Measurements from ENCODE around the gene DNLZ. TPM values are rescaled to one million over a fixed set of nuclear protein-coding genes. Genes with fewer than 3 reads are reported as not detected.
"Not testable (repeated sequence)": the region's sequence is repeated elsewhere in the genome, so short reads cannot be mapped to it uniquely, and the experiment has no call there.

The DNLZ gene
- total RNA-seq = 10 to 100 TPM; 16.5 to 36.7 (median 19.8) TPM

DNA sequence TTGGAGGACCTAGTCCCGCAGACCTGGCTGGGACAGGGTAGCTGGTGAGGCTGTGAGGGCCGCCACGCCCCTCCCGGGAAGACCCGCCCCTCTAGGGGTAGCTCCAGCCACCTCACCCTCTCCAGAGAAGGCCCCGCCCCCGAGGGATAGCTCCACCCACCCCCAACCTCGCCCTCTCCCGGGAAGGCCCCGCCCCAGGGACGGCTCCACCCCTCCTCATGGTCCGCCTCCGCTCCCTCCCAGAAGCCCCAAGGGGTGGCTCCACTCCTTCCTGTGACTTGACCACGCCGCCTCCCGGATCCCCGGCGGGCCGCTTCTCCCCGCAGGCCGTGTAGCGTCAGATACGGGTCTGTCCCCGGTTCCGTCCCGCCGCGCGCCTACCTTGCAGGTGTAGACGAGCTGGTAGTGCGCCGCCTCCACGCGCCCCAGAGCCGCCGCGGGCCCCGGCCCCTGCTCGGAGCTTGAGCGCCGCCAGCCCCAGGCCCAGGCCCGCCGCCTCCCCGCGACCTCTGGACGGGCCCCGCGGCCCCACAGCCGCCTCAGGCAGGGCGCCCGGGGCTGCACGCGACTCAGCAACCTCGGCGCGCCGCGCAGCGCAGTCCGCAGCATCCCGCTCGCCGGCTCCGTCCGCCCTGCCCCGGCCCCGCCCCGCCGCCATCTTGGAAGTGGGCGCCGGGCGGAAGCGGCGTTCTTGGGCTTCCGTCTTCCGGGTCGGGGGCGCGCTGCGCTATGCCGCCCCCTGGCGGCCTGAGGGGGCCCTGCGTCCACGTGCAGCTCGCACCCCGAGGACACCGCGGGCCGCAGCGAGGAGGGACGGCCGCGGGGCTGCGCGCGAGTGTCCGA is at the start of gene DNLZ:
Gene DNLZ, minus strand, starts transcription at position 639 of the 843 bp plus-strand sequence. Its CDS starts 30 bp downstream, at position 609.
- peak; percentile 90 for ATAC-seq (ENCODE audit: low FRiP score)
- TF ChIP-seq, protein P1, sequence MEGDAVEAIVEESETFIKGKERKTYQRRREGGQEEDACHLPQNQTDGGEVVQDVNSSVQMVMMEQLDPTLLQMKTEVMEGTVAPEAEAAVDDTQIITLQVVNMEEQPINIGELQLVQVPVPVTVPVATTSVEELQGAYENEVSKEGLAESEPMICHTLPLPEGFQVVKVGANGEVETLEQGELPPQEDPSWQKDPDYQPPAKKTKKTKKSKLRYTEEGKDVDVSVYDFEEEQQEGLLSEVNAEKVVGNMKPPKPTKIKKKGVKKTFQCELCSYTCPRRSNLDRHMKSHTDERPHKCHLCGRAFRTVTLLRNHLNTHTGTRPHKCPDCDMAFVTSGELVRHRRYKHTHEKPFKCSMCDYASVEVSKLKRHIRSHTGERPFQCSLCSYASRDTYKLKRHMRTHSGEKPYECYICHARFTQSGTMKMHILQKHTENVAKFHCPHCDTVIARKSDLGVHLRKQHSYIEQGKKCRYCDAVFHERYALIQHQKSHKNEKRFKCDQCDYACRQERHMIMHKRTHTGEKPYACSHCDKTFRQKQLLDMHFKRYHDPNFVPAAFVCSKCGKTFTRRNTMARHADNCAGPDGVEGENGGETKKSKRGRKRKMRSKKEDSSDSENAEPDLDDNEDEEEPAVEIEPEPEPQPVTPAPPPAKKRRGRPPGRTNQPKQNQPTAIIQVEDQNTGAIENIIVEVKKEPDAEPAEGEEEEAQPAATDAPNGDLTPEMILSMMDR (IDR thresholded peaks at IDR 0.05) = peak in 1 of 3 donors; percentile 100
- DNase-seq (ENCODE audit: low spot score) = peak; percentile 94

DNA sequence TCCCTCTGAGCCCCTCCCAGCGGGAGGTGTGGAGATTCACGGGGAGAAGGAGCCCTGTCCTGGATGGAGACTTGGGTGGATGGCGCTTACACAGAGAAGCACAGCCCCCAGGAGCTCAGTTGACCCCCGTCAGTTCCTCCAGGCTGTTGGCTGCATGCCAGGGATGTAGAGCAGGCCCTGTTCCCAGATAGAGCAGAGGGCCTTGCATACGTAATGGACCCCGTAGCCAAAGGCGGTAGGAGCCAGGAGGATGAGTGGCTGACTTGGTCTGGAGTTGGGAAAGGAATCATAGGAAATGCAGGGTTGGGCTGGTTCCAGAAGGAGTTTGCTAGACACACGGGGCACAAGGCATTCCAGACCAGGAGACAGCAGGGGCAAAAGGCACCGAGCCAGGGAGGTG is 49.4 kb upstream of the DNLZ start:
- TF ChIP-seq, protein P1 (IDR thresholded peaks at IDR 0.05) = no peak
- ATAC-seq (ENCODE audit: low FRiP score) = no peak
- no peak for DNase-seq (ENCODE audit: low spot score)

DNA sequence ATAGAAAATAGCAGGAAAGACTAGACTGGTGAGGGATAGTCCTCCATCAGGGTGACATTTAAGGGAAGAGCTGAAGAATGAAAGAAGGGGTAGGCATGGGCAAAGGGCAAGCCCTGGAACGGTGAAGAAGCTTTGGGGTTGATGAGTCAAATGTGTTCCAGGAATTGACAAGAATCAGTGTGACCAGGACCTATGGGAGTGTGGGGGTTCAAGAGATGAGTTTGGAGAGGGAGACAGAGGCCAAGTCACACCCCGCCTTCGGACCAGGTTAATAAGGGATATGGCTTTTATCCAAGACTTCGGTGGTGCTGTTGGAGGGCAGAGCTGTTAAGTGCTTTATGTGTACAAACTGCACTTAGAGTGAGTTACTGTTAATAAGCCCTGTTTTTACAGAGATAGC is 47.8 kb upstream of the DNLZ start:
- TF ChIP-seq, protein P1 (IDR thresholded peaks at IDR 0.05) = no peak
- ATAC-seq (ENCODE audit: low FRiP score) (no peak), DNase-seq (ENCODE audit: low spot score) (no peak)

DNA sequence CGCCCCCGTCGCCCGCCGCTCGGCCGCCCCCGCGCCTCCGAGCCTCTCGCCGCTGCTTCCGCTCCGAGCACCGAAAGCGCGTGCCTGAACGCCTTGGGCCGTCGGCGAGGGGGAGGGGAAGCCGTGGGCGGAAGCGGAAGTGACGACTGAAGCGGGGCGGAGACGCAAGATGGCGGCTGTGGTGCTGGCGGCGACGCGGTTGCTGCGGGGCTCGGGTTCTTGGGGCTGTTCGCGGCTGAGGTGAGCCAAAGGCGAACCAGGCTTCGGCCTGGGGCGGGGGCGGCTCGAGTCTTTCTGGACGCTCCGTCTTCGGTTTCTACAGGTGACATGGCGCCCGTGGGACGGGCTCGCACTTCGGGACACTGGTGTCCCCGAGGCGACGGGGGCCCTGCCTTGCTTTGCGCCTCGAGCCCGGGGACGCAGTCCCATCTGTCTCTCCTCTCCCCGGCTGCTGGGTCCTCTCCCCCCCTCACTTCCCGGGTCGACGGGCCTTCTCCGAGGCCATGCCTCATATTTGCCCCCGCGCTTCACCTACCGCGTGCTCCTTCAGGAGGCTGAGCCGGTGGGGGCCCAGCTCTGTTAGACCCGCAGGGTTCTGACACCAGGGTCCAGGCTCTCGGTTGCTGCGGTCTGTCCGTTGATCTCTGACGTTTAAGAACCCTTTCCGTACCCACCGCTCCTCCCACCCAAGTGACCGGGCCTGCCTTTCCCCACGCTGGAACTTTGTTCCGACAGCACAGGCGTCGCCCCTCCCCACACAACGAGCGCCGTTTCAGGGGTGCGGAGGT is 47.1 kb upstream of the DNLZ start, which contains the start of the genes ENTR1 and PMPCA:
Gene ENTR1, minus strand, starts transcription at position 115 of the 788 bp plus-strand sequence. CDS start 217 bp downstream, outside the sequence.
Gene PMPCA, plus strand, starts transcription at position 159 of the 788 bp plus-strand sequence. Its CDS starts 11 bp downstream, at position 170.
- ATAC-seq (ENCODE audit: low FRiP score) (peak; percentile 84), DNase-seq (ENCODE audit: low spot score) (peak; percentile 91)
- TF ChIP-seq, protein P1 (IDR thresholded peaks at IDR 0.05) = no peak

DNA sequence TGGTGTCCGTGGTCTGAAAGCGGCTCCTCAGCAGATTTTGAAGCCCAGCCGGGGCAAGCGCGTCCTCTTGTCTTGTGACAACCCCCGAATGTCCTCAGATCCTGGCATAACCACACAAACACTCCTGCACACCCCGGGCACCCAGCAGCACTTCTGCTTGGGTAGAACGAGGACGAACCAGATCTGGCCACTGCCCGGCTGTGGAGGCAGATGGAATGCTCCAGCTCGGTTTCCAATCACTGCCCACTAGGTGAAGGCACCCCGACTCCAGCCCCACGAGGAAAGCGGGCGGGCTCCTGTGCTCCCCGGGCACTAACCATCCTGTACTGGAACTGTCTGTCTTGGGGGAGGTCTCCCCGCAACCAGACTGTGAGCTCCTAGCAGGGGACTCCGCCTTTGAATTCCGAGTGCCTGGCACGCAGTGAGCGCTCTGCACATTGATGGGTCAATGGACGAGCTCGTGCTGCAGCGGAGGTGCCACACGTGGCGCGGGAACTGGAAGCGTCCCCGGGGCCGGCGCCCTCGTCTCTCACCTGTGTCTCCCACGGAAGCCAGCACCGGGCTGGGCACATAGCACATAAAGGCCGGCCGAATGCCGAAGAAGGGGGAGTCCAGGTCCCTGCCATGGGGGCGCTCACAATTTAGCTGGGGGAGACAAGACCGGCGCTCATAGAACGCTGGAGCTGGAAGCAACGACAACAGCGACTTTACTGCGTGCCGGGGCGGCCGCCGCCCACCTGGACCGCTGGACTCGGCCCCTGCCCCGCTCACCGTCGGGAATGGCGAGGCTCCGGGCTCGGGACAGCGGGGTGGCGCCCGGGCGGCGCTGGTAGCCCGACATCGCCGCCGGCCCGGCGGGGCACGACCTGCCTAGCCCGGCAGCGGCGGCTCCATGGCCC is 46.3 kb upstream of the DNLZ start:
- TF ChIP-seq, protein P1 (IDR thresholded peaks at IDR 0.05) = no peak
- ATAC-seq (ENCODE audit: low FRiP score) (peak; percentile 39), DNase-seq (ENCODE audit: low spot score) (no peak)

DNA sequence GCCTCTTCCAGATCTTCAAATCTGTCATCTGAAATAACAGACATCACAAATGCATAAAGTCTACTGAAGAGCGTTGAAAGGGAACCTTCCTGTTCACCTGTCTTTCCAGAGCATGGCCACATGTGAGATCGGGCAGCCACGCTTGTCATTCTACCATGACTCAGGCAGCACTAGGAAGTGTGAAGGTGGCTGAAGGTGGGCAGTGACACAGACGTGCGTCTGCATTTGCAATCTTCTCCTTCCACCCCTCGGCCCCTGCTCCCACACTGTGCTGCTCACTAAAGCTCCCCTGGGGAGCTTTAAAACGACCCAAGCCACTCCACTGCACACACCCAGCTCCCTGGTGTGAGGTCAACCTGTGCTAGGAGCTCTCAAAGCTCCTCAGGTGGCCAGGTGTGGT is 44.4 kb upstream of the DNLZ start:
- ATAC-seq (ENCODE audit: low FRiP score) = no peak
- TF ChIP-seq, protein P1 (IDR thresholded peaks at IDR 0.05) = no peak

DNA sequence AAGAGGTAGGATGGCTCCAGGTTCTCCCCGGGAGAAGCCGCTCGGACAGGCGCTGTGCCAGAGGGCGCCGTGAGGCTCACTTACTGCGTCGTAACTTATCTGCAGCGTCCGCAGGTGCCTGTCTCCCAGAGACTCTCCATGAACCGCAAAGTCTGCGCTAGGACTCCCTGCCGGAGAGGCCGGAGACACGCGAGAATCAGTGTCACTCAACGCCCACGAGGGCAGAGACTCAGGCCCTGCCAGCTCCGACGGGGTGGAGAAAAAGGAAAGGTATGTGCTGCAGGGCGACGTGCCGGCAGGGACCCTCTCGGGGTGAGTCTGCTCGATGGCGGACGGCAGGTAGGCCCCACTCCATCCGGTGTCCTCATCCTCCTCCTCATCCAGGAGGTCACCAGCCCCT is 43.5 kb upstream of the DNLZ start:
- ATAC-seq (ENCODE audit: low FRiP score); DNase-seq (ENCODE audit: low spot score): not testable (repeated sequence)

More for the DNA sequence above, 44.4 kb upstream of the DNLZ start:
- DNase-seq (ENCODE audit: low spot score) = no peak

DNA sequence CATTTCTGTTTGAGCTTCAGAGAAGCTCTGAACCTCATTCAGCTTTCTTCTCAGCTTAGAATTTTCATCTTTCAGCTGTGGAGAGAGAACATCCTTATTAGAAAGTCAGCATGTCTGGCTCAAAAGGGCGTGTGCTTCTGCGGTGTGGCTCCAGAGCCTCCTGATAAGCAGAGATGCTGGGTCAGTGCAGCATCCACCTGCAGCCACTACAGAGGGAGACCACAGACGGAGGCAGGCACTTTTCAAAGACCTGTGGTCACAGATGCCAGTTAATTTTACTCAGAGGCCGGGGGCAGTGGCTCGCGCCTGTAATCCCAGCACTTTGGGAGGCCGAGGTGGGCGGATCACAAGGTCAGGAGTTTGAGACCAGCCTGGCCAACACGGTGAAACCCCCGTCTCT is 42.4 kb upstream of the DNLZ start:
- not testable (repeated sequence) for ATAC-seq (ENCODE audit: low FRiP score); DNase-seq (ENCODE audit: low spot score)

Data from omental fat pad (tissue), 4 donors.